KOPT-K1 (cell line): ENCODE data around the gene CYP24A1.

Source experiments
- H3K27ac ChIP-seq: fragments of 200-600 bp; sonication (generic); 2 replicates; pipeline ENCODE4 v1.5.1; 2016; ENCODE audit warnings: antibody characterized with exemption, mild to moderate bottlenecking, low read depth, low read length; ENCODE audit not compliant: poor library complexity, severe bottlenecking
- H3K36me3 ChIP-seq: fragments of 200-600 bp; sonication (generic); 2 replicates; pipeline ENCODE4 v1.5.1; 2017; ENCODE audit warnings: antibody characterized with exemption, mild to moderate bottlenecking, low read length, moderate library complexity; ENCODE audit not compliant: insufficient read depth
- H3K9me3 ChIP-seq: fragments of 200-600 bp; sonication (generic); 2 replicates; pipeline ENCODE4 v1.5.1; 2017; ENCODE audit warnings: antibody characterized with exemption, low read length, mild to moderate bottlenecking; ENCODE audit not compliant: insufficient read depth, poor library complexity, severe bottlenecking

The CYP24A1 gene

GRCh38 chr20:54158856-54159418 lies 14.8 kb downstream of the CYP24A1 start:
- Histone ChIP-seq H3K27ac (no peak overlapping the region), H3K9me3 (no peaks in the 10 kb centered on the region), H3K36me3 (no peaks in the 10 kb centered on the region)

DNA sequence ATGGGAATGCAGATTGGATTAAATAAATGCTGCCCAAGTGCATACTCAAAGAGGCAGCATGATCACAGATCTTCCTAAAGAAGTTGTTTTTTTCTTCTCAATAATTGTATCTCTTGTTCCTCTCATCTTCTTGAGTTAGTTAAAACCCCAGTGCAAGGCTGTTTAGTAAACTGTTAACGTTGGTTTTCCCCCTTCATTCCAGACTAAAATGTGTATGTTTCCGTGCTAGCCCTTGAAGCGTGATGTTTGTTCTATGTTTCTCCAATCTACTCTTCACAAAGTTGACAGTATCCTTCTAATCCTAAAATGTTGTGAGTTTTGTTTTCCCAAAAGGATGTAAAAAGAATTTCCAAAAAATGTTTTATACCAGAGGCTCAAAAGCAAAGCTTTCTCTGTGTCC lies 15.6 kb downstream of the CYP24A1 start:
- H3K9me3 ChIP-seq, result no peaks in the 10 kb centered on the region

DNA sequence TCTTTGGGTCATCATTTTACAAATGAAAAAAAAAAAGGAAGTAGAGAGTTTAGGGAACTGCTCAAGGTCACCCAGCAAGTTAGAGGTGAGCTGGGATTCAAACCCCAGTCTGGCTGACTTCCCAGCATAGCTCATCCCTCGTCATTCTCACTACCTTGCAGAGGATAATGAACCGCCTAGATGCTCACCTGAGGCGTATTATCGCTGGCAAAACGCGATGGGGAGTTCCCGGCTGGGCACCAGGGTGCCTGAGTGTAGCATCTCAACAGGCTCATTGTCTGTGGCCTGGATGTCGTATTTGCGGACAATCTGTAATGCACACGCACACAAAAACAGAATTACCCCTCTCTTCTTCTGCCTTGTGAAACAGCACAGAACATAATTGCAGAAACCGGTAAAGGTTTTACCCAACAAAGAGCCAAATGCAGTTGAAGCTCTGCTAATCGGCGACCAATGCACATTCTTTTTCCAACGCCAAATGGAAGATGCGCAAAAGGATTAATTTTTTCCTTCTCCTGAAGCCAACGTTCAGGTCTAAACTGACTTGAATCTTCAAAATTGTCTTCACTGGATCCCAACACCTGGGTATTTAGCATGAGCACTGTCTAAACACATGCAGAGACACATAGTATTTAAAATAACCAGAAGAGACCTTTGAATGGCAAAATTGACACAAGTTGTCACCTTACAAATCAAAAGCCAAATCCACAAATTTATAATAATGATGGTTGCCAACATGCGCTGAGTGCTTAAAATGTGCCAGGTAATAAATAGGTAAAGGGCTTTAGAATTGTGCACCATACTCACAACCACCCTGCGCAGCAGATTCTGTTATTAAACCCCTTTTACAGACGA lies 16.6 kb downstream of the CYP24A1 start:
- Histone ChIP-seq H3K27ac (no peak overlapping the region), H3K9me3 (no peaks in the 10 kb centered on the region), H3K36me3 (no peaks in the 10 kb centered on the region)

More for the DNA sequence above, 15.6 kb downstream of the CYP24A1 start:
- Histone ChIP-seq H3K36me3 (no peaks in the 10 kb centered on the region), H3K27ac (no peak overlapping the region)

- H3K36me3 ChIP-seq, result no peaks in the 10 kb centered on the region
- no peaks in the 10 kb centered on the region for H3K9me3 ChIP-seq
- H3K27ac ChIP-seq, result no peak overlapping the region
Measured at GRCh38 chr20:54156522-54156921, 17.3 kb downstream of the CYP24A1 start.

DNA sequence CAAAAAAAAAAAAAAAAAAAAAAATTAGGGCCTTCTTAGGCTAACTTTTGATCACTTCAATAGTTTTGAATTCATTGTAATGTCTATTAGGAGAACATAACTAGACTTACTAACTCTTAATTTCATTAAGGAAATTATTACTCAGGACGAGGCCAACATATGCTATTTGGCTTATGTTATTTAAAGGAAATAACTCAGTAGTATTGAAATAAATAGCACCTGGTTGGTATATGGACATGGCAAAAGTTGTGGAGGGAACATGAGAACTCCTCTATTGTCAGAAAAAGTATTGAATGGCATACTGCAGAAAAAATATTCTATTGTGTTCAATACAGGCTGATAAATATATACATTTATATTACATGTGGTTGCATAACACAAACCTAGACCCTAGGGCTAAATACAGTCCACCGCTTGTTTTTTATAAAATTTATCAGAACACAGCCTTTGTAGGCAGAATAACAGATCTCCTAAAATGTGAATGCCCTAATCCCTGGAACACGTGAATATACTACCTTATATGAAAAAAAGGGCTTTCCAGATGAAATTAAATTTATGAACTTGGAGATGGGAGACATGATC lies 18.0 kb downstream of the CYP24A1 start:
- no peaks in the 10 kb centered on the region for H3K9me3 ChIP-seq
- no peaks in the 10 kb centered on the region for H3K36me3 ChIP-seq
- H3K27ac ChIP-seq, result no peak overlapping the region

GRCh38 chr20:54154439-54154838 lies 19.3 kb downstream of the CYP24A1 start:
- H3K27ac ChIP-seq, result no peak overlapping the region
- no peaks in the 10 kb centered on the region for H3K36me3 ChIP-seq
- H3K9me3 ChIP-seq, result no peaks in the 10 kb centered on the region

DNA sequence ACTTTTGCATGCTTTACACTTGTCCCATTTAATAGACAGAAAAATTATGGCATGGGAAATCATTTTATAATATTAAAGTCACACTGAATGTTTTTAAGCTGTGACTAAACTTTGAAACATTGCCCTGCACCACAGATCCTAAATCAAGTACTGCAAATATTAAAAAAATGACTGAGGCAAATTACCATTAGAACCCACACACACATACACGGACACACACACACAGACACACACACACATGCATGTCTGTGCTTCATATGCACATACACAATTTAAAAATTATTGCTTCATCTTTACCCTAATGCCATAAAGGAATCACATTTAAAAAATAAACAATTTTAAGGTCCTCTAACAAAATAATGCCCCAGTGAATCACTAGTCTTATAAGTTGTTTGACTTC lies 19.9 kb downstream of the CYP24A1 start:
- H3K9me3 ChIP-seq, result no peaks in the 10 kb centered on the region
- no peak overlapping the region for H3K27ac ChIP-seq
- no peaks in the 10 kb centered on the region for H3K36me3 ChIP-seq

- Histone ChIP-seq H3K36me3 (no peaks in the 10 kb centered on the region), H3K27ac (no peak overlapping the region), H3K9me3 (no peaks in the 10 kb centered on the region)
Measured at GRCh38 chr20:54153041-54153327, 20.8 kb downstream of the CYP24A1 start.

- Histone ChIP-seq H3K36me3 (no peaks in the 10 kb centered on the region), H3K27ac (no peak overlapping the region), H3K9me3 (no peaks in the 10 kb centered on the region)
Measured at GRCh38 chr20:54152227-54153040, 21.4 kb downstream of the CYP24A1 start.

- Histone ChIP-seq H3K27ac (no peak overlapping the region), H3K9me3 (no peaks in the 10 kb centered on the region), H3K36me3 (no peaks in the 10 kb centered on the region)
Measured at GRCh38 chr20:54151511-54152226, 22.1 kb downstream of the CYP24A1 start.

- Histone ChIP-seq H3K36me3 (no peaks in the 10 kb centered on the region), H3K27ac (no peak overlapping the region), H3K9me3 (no peaks in the 10 kb centered on the region)
Measured at GRCh38 chr20:54151075-54151439, 22.7 kb downstream of the CYP24A1 start.

- no peak overlapping the region for H3K27ac ChIP-seq
- H3K36me3 ChIP-seq, result no peaks in the 10 kb centered on the region
- H3K9me3 ChIP-seq, result no peaks in the 10 kb centered on the region
Measured at GRCh38 chr20:54149765-54150264, 24.0 kb downstream of the CYP24A1 start.

- Histone ChIP-seq H3K27ac (no peak overlapping the region), H3K9me3 (no peaks in the 10 kb centered on the region), H3K36me3 (no peaks in the 10 kb centered on the region)
Measured at GRCh38 chr20:54148947-54149764, 24.6 kb downstream of the CYP24A1 start.

DNA sequence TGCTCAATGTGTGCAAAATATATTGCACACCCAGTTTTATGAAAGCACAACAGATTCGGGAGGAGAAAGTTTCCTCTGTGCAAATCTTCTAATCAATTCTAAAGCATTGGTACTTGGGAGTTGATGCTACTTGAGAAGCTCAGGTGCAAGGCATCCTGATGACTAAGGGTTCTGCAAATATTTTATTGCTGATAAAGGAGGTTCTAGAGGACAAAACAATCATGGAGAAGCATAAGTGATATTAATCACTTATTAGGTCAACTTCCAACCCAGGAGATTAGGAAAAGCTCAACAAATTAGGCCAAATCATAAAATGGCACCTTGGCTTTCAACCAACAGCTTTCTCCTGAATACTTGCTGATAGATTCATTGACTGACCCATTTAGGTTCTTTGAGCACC lies 27.1 kb downstream of the CYP24A1 start:
- Histone ChIP-seq H3K27ac (no peak overlapping the region), H3K9me3 (no peaks in the 10 kb centered on the region), H3K36me3 (no peaks in the 10 kb centered on the region)
